HepG2 (cell line): ENCODE measurements around the gene METTL4. TPM values are rescaled to one million over a fixed set of nuclear protein-coding genes. Genes with fewer than 3 reads are reported as not detected.

ENCODE experiments used
- ATAC-seq: fragments of 200-7000 bp; cut with Tn5 transposase; 3 replicates; pipeline ENCODE4 v1.9.1; 2020; ENCODE audit warnings: mild to moderate bottlenecking, moderate library complexity
- BruUV-seq: library from RNA; stranded (reverse); fragments of 400-500 nt; replicated peaks from 2 replicates; lab custom pipeline; 2021; lab: Mats Ljungman, UMichigan
- CTCF ChIA-PET: fragments of 300-600 bp; formaldehyde crosslinking; extraction: SDS; loops from one replicate; lab custom pipeline; 2021; ENCODE audit warnings: low total read pairs, inconsistent platforms, low intra/inter-chr PET ratio; lab: Yijun Ruan, JAX
- POLR2A ChIA-PET: fragments of 350-600 bp; sonication (Branson Sonifier 250); formaldehyde crosslinking; loops from one replicate; lab custom pipeline; 2020; ENCODE audit warnings: antibody characterized with exemption, inconsistent platforms; lab: Yijun Ruan, JAX
- DNase-seq: peaks from one replicate; pipeline ENCODE4 v3.0.0-alpha.2; 2015; ENCODE audit warnings: low spot score
- FAIRE-seq: peaks from 3 replicates; lab custom pipeline; 2011; peaks lifted over from hg19 to GRCh38; lab: Jason Lieb, UNC
- H2AFZ ChIP-seq: one replicate; pipeline ENCODE4 v1.6.1; 2011; ENCODE audit warnings: low read length, inconsistent platforms
- H3K27ac ChIP-seq: fragments of 300-600 bp; 3 replicates; pipeline ENCODE4 v1.8.0; 2011; ENCODE audit warnings: mixed run types, mild to moderate bottlenecking, mixed read lengths, low read length, inconsistent platforms; ENCODE audit not compliant: insufficient read depth; ENCODE audit errors: extremely low read length
- H3K27me3 ChIP-seq, 2 experiments: fragments of 200-600 bp in 1 of 2; 2 replicates in 1 of 2; 3 replicates in 1 of 2; pipeline versions ENCODE4 v1.6.0 to v1.8.0; 2011; ENCODE audit warnings: low read length in 2 of 2, mild to moderate bottlenecking in 2 of 2, moderate library complexity in 2 of 2, inconsistent platforms in 1 of 2; ENCODE audit not compliant: insufficient read depth in 2 of 2, control insufficient read depth in 1 of 2
- H3K36me3 ChIP-seq, 2 experiments: fragments of 200-600 bp in 1 of 2; replicated peaks in 1 of 2; 2 replicates in 1 of 2; 3 replicates in 1 of 2; pipeline versions ENCODE4 v1.5.1 to v1.8.0; 2011; ENCODE audit warnings: low read length in 2 of 2, inconsistent platforms in 1 of 2; ENCODE audit not compliant: insufficient read depth in 2 of 2, control insufficient read depth in 1 of 2
- H3K4me1 ChIP-seq: 2 replicates; pipeline ENCODE4 v1.5.1; 2012; ENCODE audit warnings: low read length, inconsistent platforms; ENCODE audit not compliant: insufficient read depth
- H3K4me2 ChIP-seq: 2 replicates; pipeline ENCODE4 v1.6.0; 2011; ENCODE audit warnings: low read depth, low read length, inconsistent platforms
- H3K4me3 ChIP-seq, 3 experiments: fragments of 200-600 bp in 1 of 3; sonication (generic), shearing (Covaris generic) in 1 of 3; replicated peaks in 1 of 3; 2 replicates each; pipeline ENCODE4 v1.5.1; 2011 to 2016; ENCODE audit warnings: low read length in 3 of 3, inconsistent platforms in 2 of 3, low read depth in 2 of 3, mild to moderate bottlenecking in 2 of 3, control low read depth in 1 of 3, mixed read lengths in 1 of 3; ENCODE audit not compliant: insufficient read depth in 1 of 3
- H3K79me2 ChIP-seq: one replicate; pipeline ENCODE4 v1.6.1; 2011; ENCODE audit warnings: low read length, inconsistent platforms; ENCODE audit not compliant: insufficient read depth
- H3K9ac ChIP-seq: 2 replicates; pipeline ENCODE4 v1.6.0; 2011; ENCODE audit warnings: mild to moderate bottlenecking, low read depth, low read length, inconsistent platforms; ENCODE audit not compliant: insufficient read depth
- H3K9me3 ChIP-seq: 2 replicates; pipeline ENCODE4 v1.5.1; 2012; ENCODE audit warnings: mild to moderate bottlenecking, low read length
- H4K20me1 ChIP-seq: 2 replicates; pipeline ENCODE4 v1.6.0; 2011; ENCODE audit warnings: inconsistent platforms, mild to moderate bottlenecking, low read length, moderate library complexity; ENCODE audit not compliant: insufficient read depth
- AHR ChIP-seq: IDR thresholded peaks from 2 replicates; pipeline ENCODE4 v1.6.1; 2018; ENCODE audit warnings: missing genetic modification reagents, missing compliant biosample characterization
- ATF1 ChIP-seq: IDR thresholded peaks from 2 replicates; pipeline ENCODE4 v1.6.1; 2016; ENCODE audit warnings: mild to moderate bottlenecking, control low read depth
- CEBPG ChIP-seq: IDR thresholded peaks from 2 replicates; pipeline ENCODE4 v1.6.1; 2016
- ETV5 ChIP-seq: IDR thresholded peaks from 2 replicates; pipeline ENCODE4 v1.6.1; 2018; ENCODE audit warnings: missing biosample characterization, missing genetic modification reagents, inconsistent platforms, borderline replicate concordance
- FOXK2 ChIP-seq: fragments of 450-650 bp; IDR thresholded peaks from 2 replicates; pipeline ENCODE4 v1.6.1; 2016
- MED1 ChIP-seq: sonication (generic); formaldehyde crosslinking; IDR thresholded peaks from 2 replicates; pipeline ENCODE4 v1.4.0; 2020; ENCODE audit warnings: missing genetic modification reagents
- MIER3 ChIP-seq: IDR thresholded peaks from 2 replicates; pipeline ENCODE4 v1.6.1; 2016; ENCODE audit warnings: missing compliant biosample characterization, borderline replicate concordance
- PLRG1 ChIP-seq: fragments of 450-650 bp; conservative IDR thresholded peaks from 2 replicates; pipeline ENCODE4 v1.6.1; 2016
- RELA ChIP-seq: sonication (generic); formaldehyde crosslinking; IDR thresholded peaks from 2 replicates; pipeline ENCODE4 v1.4.0; 2020; ENCODE audit warnings: missing genetic modification reagents
- RFX1 ChIP-seq: fragments of 450-650 bp; IDR thresholded peaks from 2 replicates; pipeline ENCODE4 v1.6.1; 2017
- RXRA ChIP-seq: sonication (generic); formaldehyde crosslinking; IDR thresholded peaks from 2 replicates; pipeline ENCODE4 v1.5.1; 2020; ENCODE audit warnings: missing genetic modification reagents
- ZNF207 ChIP-seq: fragments of 450-650 bp; IDR thresholded peaks from 2 replicates; pipeline ENCODE4 v1.6.1; 2016; ENCODE audit warnings: antibody characterized with exemption, borderline replicate concordance
- ZNF879 ChIP-seq: sonication (generic); formaldehyde crosslinking; IDR thresholded peaks from 2 replicates; pipeline ENCODE4 v1.8.1; 2023; ENCODE audit warnings: missing genetic modification reagents
- ZSCAN12 ChIP-seq: sonication (generic); formaldehyde crosslinking; IDR thresholded peaks from 2 replicates; pipeline ENCODE4 v1.9.0; 2021; ENCODE audit warnings: mild to moderate bottlenecking, missing genetic modification reagents
- WGBS: methylation state at CpG from one replicate; pipeline ENCODE4 v1.1.6; 2017; ENCODE audit warnings: low lambda C conversion rate; 5-methylcytosine and 5-hydroxymethylcytosine counted together
- in situ Hi-C: cut with HindIII; loops from 2 replicates; pipeline ENCODE4 v1.10.0; 2017; ENCODE audit warnings: low pct_unique_long_range_greater_than_20kb; ENCODE audit not compliant: extremely low pct_ligation_motif_present
- intact Hi-C: fragments of 100-400 bp; cut with micrococcal nuclease; formaldehyde crosslinking; loops from one replicate; pipeline ENCODE4 v1.10.0; 2022; ENCODE audit not compliant: unreplicated experiment
- polyA plus RNA-seq, 8 experiments: library from polyadenylated mRNA; depleted of rRNA in 3 of 8; stranded (reverse) in 7 of 8; unstranded in 1 of 8; fragments of >200 nt; fragmentation: Illumina TruSeq in 4 of 8; extraction: Trizol in 4 of 8; gene quantifications; 2 replicates each; pipeline versions ENCODE4 v1.2.1 to v1.2.3, GENCODE V29; 2011 to 2016; ENCODE audit warnings: low read depth in 4 of 8, missing spikeins in 1 of 8, mixed read lengths in 1 of 8; ENCODE audit not compliant: insufficient read depth in 1 of 8
- total RNA-seq, 5 experiments: library from RNA; depleted of rRNA; stranded (reverse); fragments of >200 nt; fragmentation: Illumina TruSeq; extraction: Trizol; gene quantifications; 2 replicates each; pipeline ENCODE4 v1.2.3, GENCODE V29; 2016; ENCODE audit warnings: low read depth in 1 of 5

METTL4 gene
- total and polyA plus RNA-seq, 2 of the 13 experiments (the other 11 are each of a cell fraction or from before 2014, with no cell fraction given), result 6.8 to 8.1 TPM

DNA sequence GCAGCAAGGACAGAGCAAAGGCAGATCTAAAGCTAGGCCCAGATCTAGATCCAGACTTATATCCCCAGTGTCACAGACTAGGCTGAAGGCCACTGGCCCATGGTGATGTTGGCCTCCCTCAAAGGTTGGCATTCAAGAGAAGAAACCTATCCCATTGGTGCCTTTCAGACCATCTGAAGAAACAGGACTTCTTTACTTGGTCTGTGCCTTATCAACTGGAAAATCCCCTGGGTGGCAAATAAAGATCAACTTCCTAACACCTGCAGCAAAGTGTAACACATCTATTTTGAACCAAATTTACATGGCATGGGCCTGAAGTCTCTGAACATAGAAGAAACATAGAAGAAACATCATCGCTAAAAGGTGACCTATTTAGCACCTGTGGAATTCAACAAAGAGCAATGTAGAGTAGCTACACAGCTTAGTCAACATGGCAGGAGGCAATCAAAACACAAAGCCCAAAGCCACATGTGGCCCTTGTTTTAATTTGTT lies 35.8 kb downstream of the METTL4 start:
- Histone ChIP-seq H3K9ac (no peak overlapping the region), H4K20me1 (no peaks in the 10 kb centered on the region), H3K4me2 (no peak overlapping the region), H3K27ac (no peak overlapping the region), H3K79me2 (no peaks in the 10 kb centered on the region), H2AFZ (no peak overlapping the region), H3K4me1 (no peaks in the 10 kb centered on the region), H3K27me3 (no peaks in the 10 kb centered on the region), H3K9me3 (no peaks in the 10 kb centered on the region), H3K36me3 (peaks cover 0 to 4% of the 10 kb centered on the region in 2 experiments; a peak in 1 of 5 replicates), H3K4me3 (no peak overlapping the region)
- no TSS peak for BruUV-seq
- ChIA-PET POLR2A (no interaction called here), CTCF (no interaction called here)
- TF ChIP-seq ZNF879 (no peak), FOXK2 (no peak), ZSCAN12 (CRISPR knock-in tag) (no peak), ATF1 (no peak), AHR (CRISPR knock-in tag) (no peak), RXRA (no peak), MED1 (CRISPR knock-in tag) (no peak), CEBPG (CRISPR knock-in tag) (no peak), RELA (CRISPR knock-in tag) (no peak)
- 95% methylated on average over 1 of the region's 1 CpG for WGBS
- intact Hi-C loops (no loop called here), in situ Hi-C loops (loop anchor here (10.0 to 25.0 kb wide), 3 partner anchors 198 to 948 kb away; no protein-coding TSS in a partner anchor)
- DNase-seq (no peak), ATAC-seq (no peak), FAIRE-seq (no peak)

GRCh38 chr18:2534906-2535305 lies 36.4 kb downstream of the METTL4 start:
- Histone ChIP-seq H3K4me1 (no peaks in the 10 kb centered on the region), H3K9ac (no peak overlapping the region), H3K4me2 (no peak overlapping the region), H3K9me3 (no peaks in the 10 kb centered on the region), H3K4me3 (no peak overlapping the region), H3K36me3 (0 out of 5 replicates have a peak, but pooled peaks cover 0 to 4% of the 10 kb centered on the region in 2 experiments), H2AFZ (no peak overlapping the region), H3K79me2 (no peaks in the 10 kb centered on the region), H3K27me3 (no peaks in the 10 kb centered on the region), H3K27ac (no peak overlapping the region)
- WGBS, result 96% methylated on average over 1 of the region's 1 CpG
- ATAC-seq (no peak), DNase-seq (no peak), FAIRE-seq (no peak)
- intact Hi-C loops, result no loop called here
- ChIA-PET POLR2A (no interaction called here), CTCF (no interaction called here)
- in situ Hi-C loops, result loop anchor here (10.0 to 25.0 kb wide), 3 partner anchors 198 to 948 kb away; no protein-coding TSS in a partner anchor
- TF ChIP-seq MIER3 (CRISPR knock-in tag), result no peak
- TF ChIP-seq ZNF207, result no peak
- TF ChIP-seq RFX1, result no peak
- TF ChIP-seq PLRG1, result no peak
- no peak for TF ChIP-seq ETV5 (CRISPR knock-in tag)
- TF ChIP-seq, all 625 proteins: peak for 0
- no peaks in the 10 kb centered on the region for H4K20me1 ChIP-seq
- no TSS peak for BruUV-seq
